ENCODE results near the gene RPUSD4.

RPUSD4 gene

GRCh38 chr11:126155402-126156187 lies 55.9 kb downstream of the RPUSD4 start:
- no peak for DNase-seq

GRCh38 chr11:126154691-126155090 lies 56.8 kb downstream of the RPUSD4 start:
- no peak for DNase-seq

GRCh38 chr11:126153972-126154371 lies 57.5 kb downstream of the RPUSD4 start:
- DNase-seq: no peak

GRCh38 chr11:126153006-126153405 lies 58.4 kb downstream of the RPUSD4 start:
- no peak for DNase-seq

GRCh38 chr11:126152586-126152985 lies 58.9 kb downstream of the RPUSD4 start:
- no peak for DNase-seq

GRCh38 chr11:126152152-126152551 lies 59.3 kb downstream of the RPUSD4 start:
- no peak for DNase-seq
